Measurements from ENCODE around the gene NFYA. TPM values are rescaled to one million over a fixed set of nuclear protein-coding genes. Genes with fewer than 3 reads are reported as not detected.

The NFYA gene
- total RNA-seq, 2 experiments from 2014 or later, result 23.5 to 47.9 TPM

DNA sequence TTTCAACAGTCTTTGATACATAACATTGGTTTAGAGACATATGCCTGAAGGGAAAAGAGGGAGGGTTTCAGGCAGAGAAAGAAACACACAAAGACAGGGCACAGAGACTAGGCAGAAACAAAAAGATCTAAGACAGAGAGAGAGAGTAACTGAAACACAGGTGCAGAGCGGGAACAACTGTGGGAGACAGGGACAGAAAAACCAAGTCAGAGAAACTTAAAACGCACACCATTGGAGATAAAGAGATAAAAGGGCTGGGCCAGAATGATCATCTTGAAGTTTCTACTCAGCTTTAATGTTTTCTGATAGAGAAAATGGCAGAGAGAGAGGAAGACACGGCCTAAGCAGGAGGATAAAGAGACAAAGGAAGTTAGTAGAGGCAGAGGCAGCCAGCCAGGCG lies 45.5 kb upstream of the NFYA start:
- BruUV-seq (replicated peaks), result no TSS peak
- Histone ChIP-seq H3K9me3 (ENCODE audit: low read length) (no peaks in the 10 kb centered on the region), H3K79me2 (ENCODE audit: insufficient read depth, low read depth, low read length) (no peaks in the 10 kb centered on the region), H4K20me1 (ENCODE audit: insufficient read depth, low read length) (no peaks in the 10 kb centered on the region), H3K4me2 (ENCODE audit: low read length) (peak overlapping the region; percentile 73), H3K4me3 (ENCODE audit: low read depth, low read length, poor library complexity, severe bottlenecking) (peak overlapping the region; percentile 59), H2AFZ (ENCODE audit: low read length) (peak overlapping the region; percentile 94), H3K36me3 (ENCODE audit: insufficient read depth, low read length) (no peaks in the 10 kb centered on the region), H3K9me2 (ENCODE audit: insufficient read depth, low read length) (no peaks in the 10 kb centered on the region), H3K4me1 (ENCODE audit: insufficient read depth, low read length, poor library complexity, severe bottlenecking) (peaks cover 22% of the 10 kb centered on the region), H3K27ac (ENCODE audit: low read depth, low read length, poor library complexity, severe bottlenecking) (no peak overlapping the region)
- no peak for TF ChIP-seq EZH2phosphoT487 (IDR thresholded peaks at IDR 0.05; ENCODE audit: borderline replicate concordance, low read depth, low read length)
- TF ChIP-seq, protein P1, sequence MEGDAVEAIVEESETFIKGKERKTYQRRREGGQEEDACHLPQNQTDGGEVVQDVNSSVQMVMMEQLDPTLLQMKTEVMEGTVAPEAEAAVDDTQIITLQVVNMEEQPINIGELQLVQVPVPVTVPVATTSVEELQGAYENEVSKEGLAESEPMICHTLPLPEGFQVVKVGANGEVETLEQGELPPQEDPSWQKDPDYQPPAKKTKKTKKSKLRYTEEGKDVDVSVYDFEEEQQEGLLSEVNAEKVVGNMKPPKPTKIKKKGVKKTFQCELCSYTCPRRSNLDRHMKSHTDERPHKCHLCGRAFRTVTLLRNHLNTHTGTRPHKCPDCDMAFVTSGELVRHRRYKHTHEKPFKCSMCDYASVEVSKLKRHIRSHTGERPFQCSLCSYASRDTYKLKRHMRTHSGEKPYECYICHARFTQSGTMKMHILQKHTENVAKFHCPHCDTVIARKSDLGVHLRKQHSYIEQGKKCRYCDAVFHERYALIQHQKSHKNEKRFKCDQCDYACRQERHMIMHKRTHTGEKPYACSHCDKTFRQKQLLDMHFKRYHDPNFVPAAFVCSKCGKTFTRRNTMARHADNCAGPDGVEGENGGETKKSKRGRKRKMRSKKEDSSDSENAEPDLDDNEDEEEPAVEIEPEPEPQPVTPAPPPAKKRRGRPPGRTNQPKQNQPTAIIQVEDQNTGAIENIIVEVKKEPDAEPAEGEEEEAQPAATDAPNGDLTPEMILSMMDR (conservative IDR thresholded peaks at IDR 0.05; ENCODE audit: low read length), result no peak
- CTCF ChIA-PET (ENCODE audit: unreplicated experiment), result interaction anchor here (1.9 kb wide), 1 partner anchor 19 kb away, joined by 6 read pairs; no protein-coding TSS in a partner anchor
- DNase-seq (ENCODE audit: low spot score), result no peak
- intact Hi-C loops (cut with micrococcal nuclease; ENCODE audit: unreplicated experiment), result no loop called here
- POLR2A ChIA-PET, result no interaction called here

DNA sequence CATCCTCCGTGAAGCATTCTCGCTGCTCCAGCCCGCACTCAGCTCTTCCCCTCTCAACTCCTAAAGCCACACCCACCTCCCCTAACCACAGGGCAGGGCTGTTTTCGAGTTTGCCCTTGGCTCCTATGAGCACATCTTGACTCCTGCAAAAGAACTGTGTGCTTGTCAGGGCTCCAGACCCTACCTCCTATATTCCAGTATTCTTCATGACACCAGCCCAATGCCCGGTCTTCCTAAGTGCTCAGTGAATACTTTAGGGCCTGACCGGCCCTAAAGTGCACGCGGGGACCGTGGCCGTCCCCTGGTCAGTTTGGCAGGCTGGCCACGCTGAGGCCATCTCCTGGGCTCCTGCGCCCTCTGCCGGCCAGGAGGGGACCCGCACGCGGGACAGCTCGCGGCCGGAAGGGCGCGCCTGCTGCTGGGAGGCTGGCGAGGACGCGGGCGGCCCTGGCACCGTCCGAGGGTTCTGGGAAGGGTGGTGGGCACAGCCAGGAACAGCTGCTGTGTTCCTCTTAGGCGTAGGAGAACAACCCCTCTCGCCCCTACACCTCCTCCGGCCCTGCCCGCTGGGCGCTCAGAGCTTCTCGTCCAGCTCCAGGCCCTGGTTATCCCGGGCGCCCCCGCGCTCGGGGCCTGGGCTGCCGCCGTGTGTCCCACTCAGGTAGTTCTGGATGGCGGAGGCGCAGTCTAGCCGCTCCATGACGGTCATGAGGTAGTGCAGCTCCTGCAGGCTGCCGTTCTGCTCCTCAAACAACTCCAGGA lies 44.8 kb upstream of the NFYA start:
- no peaks in the 10 kb centered on the region for H4K20me1 ChIP-seq (ENCODE audit: insufficient read depth, low read length)
- no peaks in the 10 kb centered on the region for H3K9me2 ChIP-seq (ENCODE audit: insufficient read depth, low read length)
- H3K4me1 ChIP-seq (ENCODE audit: insufficient read depth, low read length, poor library complexity, severe bottlenecking), result peaks cover 22% of the 10 kb centered on the region
- H3K36me3 ChIP-seq (ENCODE audit: insufficient read depth, low read length), result no peaks in the 10 kb centered on the region
- no peaks in the 10 kb centered on the region for H3K9me3 ChIP-seq (ENCODE audit: low read length)
- ChIA-PET CTCF (ENCODE audit: unreplicated experiment) (interaction anchor here (1.0 to 1.9 kb wide), 3 partner anchors 20 to 41 kb away, joined by 4 to 6 read pairs (median 5); no protein-coding TSS in a partner anchor), POLR2A (no interaction called here)
- no peaks in the 10 kb centered on the region for H3K79me2 ChIP-seq (ENCODE audit: insufficient read depth, low read depth, low read length)
- peak overlapping the region; percentile 94 for H2AFZ ChIP-seq (ENCODE audit: low read length)
- no peak overlapping the region for H3K27ac ChIP-seq (ENCODE audit: low read depth, low read length, poor library complexity, severe bottlenecking)
- DNase-seq (ENCODE audit: low spot score), result peak; percentile 73
- intact Hi-C loops (cut with micrococcal nuclease; ENCODE audit: unreplicated experiment), result loop anchor here (1.0 kb wide), 1 partner anchor 22 kb away; no protein-coding TSS in a partner anchor
- peak overlapping the region; percentile 73 for H3K4me2 ChIP-seq (ENCODE audit: low read length)
- BruUV-seq (replicated peaks), result no TSS peak
- H3K4me3 ChIP-seq (ENCODE audit: low read depth, low read length, poor library complexity, severe bottlenecking), result peak overlapping the region; percentile 59
- TF ChIP-seq, protein P1 (conservative IDR thresholded peaks at IDR 0.05; ENCODE audit: low read length), result peak; percentile 99
- no peak for TF ChIP-seq EZH2phosphoT487 (IDR thresholded peaks at IDR 0.05; ENCODE audit: borderline replicate concordance, low read depth, low read length)

All from OCI-LY7 (cell line).